Central memory CD4-positive, alpha-beta T cell (primary cell): ENCODE data around the gene ABHD12.

Experiments
- DNase-seq: peaks from one replicate; pipeline ENCODE4 v3.0.0; 2022

The ABHD12 gene

DNA sequence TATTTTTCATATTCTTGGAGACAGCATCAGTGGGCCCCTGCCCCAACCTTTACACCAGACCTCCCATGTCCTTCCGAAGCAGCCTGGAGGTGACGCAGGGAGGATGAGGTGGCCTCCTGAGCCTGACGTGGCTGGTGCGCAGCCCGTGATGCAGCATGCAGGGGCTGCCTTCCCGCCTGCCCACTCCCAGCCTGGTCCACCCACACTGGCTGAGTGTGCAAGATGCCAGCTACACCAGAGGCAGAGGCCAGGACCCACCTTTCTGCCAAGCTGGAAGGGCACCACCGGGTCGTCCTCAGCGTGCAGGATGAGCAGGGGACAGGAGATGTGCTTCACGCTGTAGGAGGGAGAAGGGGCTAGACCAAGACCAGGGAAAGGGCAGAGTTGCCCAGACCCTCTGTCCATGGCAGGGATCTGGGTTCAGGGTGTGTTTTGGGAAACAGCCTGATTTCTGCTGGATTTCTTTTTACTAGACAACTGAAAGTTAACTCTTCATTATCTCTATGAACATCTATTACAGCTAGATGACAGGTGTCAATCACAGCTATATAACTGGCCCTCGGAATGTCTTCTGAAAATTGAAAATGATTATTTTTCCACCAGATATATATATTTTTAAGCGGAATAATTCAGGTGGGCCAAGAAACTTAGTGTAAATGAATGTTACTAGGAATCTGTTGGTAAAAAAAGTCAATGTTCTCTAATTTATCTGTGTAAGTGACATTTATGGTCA lies 87.2 kb downstream of the ABHD12 start:
- no peak for DNase-seq

DNA sequence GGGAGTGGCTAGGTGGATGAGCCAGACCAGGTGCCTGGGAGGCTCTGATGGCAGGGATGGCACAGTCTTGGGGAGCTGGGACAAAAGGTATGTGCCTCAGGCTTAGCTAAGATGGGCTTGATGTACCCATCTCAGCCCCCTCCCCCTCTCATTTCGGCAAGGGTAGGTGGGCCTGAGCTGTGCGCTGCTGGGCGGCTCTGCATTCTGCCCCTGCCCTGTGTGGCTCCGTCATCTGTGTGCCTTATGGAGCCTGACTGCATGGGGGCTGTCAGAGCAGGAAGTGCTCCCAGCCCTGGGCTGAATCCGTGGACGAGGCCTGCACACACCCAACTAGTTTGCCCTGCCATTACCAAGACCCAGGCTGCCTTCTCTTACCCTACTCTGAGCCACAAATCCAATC lies 88.0 kb downstream of the ABHD12 start:
- DNase-seq, result no peak

DNA sequence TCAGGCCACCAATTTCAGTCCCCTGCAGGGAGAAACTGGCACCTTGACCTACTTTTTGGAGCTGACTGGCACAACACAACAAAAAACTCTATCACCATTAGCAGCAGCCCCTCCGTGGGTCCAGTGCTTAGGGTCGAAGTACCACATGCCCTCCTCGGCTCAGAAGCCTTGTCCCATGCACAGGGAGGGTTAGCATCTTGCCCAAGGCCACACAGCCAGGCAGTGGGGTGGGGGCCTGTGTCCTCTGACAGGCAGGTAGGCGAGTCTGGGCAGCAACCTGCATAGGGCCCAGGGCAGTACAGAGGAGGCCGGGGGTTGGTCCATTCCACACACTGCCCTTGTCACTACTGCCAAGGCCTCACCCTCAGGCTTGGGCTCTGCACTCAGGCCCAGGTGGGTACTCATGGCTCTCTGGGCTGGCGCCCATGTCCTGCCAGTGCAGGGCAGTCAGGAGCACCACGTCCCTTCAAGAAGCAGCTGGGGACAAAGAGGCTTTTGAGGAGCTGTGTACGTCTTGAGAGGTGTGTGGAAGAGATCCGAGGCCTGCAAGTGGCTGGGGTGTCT lies 89.2 kb downstream of the ABHD12 start:
- DNase-seq, result no peak

DNA sequence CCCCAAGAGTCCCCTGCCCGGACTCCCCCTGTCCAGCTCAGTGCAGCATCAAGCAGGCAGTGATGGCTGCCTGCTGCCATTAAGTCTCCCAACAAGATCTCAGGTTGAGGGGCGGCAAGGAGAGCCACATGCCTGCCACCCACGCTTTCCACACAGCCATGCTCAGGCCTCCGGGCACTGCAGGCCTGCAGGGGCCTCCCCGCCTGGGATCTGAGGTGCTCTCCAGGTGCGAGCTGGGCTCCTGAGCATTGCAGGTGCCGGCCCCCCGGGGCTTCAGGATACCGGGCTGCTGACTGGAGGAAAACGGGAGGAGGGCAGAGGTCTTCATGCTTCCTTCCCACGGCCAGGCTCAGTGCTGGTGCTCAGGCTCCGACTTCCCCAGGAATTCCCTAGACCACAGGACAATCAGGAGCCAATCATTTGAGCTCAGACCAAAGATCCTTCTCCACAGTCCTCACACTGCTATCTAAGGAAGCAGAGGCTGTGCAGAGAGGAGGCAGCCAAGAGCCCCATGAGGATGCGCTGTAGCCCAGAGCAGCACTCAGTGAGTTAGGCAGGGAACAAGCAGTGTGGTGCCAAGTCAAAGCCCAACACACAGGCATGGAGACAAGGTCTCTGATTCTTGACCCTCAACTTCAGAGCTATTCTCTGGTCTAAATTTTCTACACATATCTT lies 90.0 kb downstream of the ABHD12 start:
- DNase-seq, result no peak

DNA sequence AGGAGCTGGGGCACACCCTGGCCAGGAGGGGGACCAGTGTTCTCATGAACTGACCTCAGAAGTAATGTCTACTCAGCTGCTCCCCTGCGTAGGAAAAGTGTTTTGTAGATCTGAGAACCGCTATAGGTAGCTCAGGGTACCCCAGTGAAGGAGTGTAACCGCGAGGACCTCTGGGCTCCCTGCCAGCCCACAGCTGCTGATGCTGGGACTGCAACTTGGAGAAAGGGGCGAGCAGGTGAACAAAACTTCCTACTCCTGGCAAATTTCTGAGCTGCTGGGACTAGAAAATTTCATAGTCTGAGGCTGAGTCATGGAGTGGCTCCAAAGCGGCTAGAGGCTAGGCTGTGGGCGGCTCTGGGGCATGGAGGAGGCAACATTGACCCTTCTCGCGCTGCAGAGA lies 90.8 kb downstream of the ABHD12 start:
- no peak for DNase-seq

DNA sequence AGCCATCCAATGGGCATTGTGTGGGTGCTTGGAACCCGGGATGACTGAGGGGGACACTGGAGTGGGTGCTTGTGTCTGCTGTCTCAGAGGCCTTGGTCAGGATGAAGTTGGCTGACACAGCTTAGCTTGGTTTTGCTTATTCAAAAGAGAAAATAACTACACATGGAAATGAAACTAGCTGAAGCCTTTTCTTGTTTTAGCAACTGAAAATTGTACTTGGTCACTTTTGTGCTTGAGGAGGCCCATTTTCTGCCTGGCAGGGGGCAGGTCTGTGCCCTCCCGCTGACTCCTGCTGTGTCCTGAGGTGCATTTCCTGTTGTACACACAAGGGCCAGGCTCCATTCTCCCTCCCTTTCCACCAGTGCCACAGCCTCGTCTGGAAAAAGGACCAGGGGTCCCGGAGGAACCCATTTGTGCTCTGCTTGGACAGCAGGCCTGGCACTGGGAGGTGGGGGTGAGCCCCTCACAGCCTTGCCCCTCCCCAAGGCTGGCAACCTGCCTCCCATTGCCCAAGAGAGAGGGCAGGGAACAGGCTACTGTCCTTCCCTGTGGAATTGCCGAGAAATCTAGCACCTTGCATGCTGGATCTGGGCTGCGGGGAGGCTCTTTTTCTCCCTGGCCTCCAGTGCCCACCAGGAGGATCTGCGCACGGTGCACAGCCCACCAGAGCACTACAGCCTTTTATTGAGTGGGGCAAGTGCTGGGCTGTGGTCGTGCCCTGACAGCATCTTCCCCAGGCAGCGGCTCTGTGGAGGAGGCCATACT lies 93.3 kb downstream of the ABHD12 start:
- DNase-seq, result no peak

DNA sequence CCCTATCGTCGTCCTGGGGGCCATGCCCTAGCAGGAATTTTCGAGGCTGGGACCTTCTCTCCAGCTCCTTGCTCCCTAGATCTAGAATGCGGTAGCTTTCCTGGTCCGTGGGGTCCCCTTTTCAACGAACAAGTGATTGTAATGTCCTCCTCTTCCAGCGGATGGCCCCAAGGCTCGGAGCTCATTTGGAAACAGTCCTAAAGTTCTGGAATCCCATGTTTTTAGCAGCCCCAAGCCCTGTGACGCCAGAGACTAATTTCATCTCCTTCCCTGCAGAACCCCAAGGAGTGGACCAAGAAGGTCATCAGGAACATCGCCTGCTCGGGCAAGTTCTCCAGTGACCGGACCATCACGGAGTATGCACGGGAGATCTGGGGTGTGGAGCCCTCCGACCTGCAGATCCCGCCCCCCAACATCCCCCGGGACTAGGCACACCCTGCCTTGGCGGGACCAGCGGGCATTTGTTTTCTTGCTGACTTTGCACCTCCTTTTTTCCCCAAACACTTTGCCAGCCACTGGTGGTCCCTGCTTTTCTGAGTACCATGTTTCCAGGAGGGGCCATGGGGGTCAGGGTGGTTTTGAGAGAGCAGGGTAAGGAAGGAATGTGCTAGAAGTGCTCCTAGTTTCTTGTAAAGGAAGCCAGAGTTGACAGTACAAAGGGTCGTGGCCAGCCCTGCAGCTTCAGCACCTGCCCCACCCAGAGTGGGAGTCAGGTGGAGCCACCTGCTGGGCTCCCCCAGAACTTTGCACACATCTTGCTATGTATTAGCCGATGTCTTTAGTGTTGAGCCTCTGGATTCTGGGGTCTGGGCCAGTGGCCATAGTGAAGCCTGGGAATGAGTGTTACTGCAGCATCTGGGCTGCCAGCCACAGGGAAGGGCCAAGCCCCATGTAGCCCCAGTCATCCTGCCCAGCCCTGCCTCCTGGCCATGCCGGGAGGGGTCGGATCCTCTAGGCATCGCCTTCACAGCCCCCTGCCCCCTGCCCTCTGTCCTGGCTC lies 94.2 kb downstream of the ABHD12 start:
- DNase-seq, result no peak

DNA sequence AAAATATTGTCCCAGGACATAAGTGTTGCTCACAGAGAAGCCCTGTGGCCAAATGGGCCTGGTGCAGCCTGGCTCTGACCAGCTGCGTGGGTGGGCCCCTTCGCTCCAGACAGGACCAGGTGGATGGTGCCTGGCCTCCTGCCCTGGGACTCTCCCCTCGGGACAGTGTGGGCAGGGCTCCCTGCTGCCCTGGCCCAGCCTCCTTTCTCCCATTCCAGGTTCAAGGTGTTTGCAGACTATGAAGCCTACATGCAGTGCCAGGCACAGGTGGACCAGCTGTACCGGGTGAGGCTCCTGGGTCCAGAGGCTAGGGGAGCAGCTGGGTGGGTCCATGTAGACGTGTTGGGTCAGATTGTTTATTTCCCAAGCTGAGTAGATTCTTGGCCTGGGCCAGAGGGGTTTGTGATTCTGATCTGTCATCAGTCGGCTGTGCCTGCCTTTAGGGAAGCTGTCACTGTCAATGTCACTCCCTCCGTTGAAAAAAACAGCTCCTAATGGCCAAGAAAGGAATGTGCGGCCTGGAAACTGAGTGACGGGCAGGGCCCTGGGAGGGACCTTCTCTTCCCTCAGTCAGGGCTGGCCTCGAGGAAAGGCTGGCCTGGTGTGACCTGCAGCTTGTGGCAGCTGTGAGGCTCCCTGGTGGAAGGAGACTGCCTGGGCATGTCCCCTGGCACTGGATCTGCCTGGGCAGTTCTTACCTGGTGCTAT lies 95.1 kb downstream of the ABHD12 start:
- DNase-seq, result no peak

DNA sequence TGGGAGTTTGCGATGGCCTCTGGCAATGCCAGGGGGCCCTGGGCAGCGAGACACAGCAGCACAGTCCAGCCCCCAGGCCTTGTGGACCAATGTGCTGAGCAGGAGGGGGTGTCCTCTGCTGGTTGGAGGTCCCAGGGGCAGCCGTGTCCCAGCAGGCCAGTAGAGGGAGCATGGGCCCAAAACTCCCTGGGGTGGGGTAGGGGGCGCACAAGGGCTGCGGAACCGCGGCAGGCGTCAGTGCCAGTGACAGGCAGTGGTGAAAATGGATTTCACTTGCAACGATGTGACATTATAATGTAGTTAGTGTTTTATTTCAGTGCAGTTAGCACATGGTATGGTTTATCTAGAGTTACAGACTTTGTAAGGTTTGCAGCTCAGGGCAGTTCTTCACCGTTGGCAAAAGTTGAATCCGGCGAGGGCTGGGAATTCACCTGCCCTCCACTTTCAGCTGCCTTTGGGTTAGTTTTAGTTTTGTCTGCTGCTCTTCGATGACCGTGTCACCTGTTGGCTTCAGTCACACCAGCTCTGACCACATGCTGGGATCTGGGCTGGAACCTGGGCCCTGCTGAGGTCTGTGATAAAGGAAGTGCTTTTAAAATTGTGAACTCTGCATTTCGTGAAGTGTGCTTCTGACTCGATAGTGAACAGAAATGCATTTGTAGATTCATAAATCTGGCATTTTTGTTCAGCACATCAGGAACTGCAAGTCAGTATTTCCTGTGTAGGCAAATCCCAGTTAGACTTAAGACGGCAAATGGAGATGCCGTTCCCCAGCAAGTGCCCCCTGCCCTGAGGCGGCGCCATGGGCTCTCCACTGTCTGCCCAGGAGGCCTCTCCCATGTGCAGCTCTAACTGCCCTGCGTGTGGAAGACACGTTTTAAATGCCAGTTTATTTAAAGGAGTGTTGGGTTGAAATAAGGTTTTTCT lies 95.9 kb downstream of the ABHD12 start:
- peak; percentile 27 for DNase-seq

DNA sequence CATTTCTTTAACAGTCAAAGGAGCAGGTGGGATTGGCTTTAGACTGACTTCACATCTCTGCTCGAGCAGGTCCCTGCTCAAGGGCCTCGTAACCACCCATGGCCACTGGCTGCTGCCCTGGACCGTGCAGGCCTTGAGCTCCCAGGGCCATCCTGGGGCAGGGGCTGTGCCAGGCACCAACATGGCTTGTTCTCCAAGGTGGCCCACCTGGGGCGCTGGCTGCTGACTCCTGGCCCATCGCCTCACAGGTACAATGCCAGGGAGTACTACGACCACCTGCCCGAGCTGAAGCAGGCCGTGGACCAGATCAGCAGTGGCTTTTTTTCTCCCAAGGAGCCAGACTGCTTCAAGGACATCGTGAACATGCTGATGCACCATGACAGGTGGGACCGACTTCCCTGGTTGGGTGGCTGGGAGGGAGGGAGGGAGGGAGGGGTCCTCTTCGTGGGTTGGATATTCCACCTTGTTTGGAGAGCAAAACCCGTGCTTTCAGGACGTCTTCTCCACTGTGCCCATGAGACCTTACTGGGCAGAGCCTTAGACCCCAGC lies 96.7 kb downstream of the ABHD12 start:
- DNase-seq, result no peak

DNA sequence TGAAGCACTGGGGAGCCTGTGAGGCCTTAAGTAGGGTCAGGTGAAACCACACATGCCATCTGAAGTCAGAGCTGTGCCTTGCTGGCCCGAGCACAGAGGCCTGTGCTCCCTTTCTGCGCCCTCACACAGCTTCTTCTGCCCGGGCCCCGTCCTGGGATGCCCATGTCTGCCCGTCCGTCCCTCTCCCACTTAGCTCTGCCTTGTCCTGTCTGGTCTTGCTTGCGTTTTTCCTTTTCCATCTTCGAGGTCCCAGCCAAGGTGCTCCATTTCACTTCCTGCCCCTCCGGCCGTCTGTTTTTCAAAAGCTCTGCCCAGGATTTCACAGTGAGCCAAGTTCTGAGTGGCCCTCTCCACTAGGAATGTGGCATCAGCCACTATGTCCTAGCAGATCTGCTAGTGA lies 97.1 kb downstream of the ABHD12 start:
- DNase-seq, result no peak

DNA sequence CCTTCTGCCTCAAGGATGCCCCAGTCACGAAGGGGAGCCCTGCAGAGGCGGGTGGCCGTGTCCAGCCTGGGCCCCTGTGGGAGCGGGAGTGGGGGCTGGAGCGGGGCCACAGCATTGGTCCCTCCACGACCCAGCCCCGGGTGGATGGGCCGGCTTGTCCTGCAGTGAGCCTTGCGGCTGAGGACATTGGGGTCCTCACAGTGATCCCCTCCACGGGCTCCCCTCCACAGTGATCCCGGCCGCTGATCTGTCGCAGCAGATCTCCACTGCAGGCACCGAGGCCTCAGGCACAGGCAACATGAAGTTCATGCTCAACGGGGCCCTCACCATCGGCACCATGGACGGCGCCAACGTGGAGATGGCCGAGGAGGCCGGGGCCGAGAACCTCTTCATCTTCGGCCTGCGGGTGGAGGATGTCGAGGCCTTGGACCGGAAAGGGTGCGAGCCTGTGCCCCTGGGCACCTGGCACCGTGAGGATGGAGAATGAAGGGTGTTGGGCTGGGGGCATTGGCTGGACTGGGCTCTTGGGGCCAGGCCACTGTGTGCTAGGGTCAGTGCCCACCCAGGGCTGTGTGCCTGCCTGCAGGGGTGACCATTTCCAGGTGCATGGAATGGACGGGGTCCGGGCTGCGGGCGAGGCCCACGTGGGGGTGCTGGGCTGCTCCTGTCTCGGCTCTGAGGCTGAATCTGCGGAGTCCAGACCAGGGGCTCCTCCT lies 98.3 kb downstream of the ABHD12 start:
- no peak for DNase-seq

DNA sequence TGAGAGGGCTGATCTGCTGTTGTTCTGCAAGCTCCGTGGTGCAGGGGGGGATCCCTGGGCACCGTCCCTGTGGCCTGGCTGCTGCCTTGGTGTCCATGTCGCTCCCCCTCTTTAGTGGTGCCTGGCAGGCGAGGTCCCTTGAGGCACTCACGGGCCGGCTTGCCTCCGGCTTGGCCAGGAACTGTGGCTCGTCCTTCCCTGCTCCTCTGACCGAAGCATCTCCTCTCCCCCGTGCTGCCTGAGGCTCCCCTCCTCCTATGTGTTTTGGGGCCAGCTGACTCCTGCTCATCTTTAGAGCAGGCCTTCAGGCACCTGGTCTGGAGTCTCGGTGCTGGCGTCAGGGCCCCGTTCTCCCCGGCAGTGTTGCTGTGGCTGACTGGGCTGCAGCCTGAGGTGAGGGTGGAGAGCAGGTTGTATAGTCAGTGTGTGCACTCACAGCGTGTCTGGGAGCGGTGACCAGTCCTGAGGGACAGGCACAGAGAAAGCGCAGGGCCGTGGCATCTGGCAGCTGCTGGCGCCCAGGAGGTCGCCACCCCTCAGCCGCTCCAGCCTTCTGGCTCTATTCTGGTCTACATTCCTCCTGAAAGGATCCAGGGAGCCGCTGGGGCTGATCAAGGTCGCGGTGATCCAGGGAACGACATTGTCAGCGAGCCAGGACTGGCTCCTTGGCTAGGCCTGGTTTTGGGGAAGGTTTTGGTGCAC lies 99.1 kb downstream of the ABHD12 start:
- no peak for DNase-seq

DNA sequence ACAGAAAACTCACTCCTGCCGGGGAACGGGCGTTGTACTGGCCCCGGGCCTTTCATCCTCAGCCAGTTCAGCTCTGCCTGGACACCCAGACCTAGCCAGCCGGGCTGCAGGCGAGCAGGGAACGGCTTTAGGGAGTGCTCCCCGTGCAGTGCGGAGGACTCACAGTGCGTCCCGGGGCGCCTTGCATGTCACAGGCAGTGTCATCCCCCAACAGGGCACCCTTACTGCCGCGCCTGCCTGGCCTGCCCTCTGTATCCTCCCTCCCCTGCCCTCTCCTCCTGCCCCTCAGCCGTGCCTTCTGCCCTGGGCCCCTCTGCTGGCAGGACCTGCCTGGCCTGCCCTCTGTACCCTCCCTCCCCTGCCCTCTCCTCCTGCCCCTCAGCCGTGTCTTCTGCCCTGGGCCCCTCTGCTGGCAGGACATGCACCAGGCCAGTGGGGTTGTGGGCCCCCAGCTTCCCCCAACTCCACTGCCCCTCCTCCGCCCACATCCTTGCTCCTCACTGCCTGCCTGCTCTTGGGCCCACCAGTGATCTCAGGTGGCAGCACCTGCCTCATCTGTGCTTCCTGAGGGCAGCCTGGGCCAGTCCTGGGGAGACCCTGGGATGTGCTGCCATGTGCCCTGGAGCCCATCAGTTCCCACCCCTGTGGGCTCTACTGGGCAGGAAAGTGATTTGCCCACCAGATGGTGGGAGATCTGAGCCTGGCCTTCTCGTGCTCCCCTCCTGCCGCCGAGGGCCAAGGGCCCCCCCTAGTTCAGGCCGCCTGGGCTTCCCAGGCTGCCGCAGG lies 99.8 kb downstream of the ABHD12 start:
- DNase-seq, result no peak

DNA sequence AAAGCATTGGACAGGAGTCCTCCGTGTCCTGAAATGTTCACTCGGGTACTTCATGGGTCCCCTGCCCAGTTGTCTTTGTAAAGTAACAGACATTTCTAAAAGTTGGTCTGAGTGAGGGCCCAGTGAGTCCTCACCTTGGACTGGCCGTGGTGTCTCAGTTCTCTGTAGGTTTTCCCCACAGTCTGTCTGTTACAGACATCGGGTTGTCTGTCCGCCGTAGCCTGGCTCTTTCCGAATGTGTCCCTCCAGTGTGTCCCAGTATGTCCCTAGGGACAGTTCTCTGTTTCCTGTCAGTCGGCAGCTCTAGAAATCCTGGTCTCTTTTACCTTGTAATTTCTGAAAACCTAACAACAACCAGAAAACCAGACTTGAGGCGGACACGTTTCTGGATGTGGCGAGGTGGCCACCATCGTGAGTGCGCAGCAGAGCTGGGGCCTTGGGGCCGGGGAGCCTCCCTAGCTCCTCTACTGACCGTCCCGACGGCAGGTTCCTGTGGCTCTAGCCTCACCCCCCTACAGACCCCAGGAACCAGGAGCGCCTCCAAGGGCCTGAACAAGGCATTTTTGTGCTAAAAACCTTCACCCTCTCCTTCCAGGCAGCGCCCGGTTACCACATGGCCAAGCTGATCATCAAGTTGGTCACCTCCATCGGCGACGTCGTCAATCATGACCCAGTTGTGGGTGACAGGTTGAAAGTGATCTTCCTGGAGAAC lies 100.6 kb downstream of the ABHD12 start:
- no peak for DNase-seq

DNA sequence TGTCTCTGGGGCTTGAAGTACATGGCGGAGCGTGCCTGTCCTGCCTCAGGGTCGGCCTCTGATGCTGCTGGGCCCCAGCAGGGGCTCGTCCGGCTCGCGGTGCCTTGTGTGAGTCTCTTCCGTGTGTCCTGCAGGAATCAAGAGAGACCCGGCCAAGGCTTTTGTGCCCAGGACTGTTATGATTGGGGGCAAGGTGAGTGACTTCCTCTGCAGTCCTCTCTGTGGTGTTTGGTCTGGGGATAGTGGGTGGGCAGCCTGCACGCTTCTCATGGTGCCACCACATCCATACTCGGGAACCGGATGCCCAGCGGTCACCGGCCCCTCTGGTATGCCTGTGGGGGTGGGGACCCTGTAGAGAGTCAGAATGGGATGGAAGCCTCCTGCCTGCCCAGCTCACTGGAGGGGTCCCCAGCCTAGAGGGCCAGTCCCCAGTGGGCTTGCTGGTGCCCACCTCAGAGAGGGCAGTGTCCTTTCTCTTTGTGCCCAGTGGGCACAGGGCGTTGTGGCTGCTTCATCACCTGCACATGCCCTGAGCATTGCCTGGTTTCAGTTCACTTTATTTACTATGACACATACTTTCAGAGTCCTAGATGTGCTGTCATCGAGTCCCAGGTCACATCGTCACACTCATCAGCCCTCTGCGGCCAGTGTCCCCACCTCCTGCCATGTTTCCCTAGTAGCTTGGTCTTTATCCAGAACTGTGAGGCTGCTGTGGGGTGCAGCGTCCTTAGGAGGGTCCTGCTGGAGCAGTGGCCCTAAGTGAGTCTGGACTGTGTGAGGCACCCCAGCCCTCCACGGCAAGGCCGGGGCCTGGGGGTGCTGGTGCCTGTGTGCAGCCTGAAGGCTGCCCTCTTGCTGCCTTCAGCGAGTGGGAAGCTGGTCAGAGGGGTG lies 102.1 kb downstream of the ABHD12 start:
- DNase-seq, result no peak
